Measurements from ENCODE around the gene MIPEP.

GRCh38 chr13:23923031-23923430 lies 33.8 kb upstream of the MIPEP start:
- no peak for TF ChIP-seq CTCF (IDR thresholded peaks at IDR 0.05; ENCODE audit: low read depth, low read length)
- no peak for TF ChIP-seq EZH2phosphoT487 (IDR thresholded peaks at IDR 0.05; ENCODE audit: low read depth)
